Caco-2 (cell line): ENCODE results near the gene NGLY1. TPM values are rescaled to one million over a fixed set of nuclear protein-coding genes. Genes with fewer than 3 reads are reported as not detected.

Experiments
- BruUV-seq: library from RNA; stranded (reverse); fragments of 400-500 nt; replicated peaks from 2 replicates; lab custom pipeline; 2021; lab: Mats Ljungman, UMichigan
- CTCF ChIA-PET: fragments of 300-600 bp; sonication (Branson Sonifier 250); formaldehyde crosslinking; loops from one replicate; lab custom pipeline; 2022; ENCODE audit warnings: antibody characterized with exemption; lab: Charles Lee
- POLR2A ChIA-PET: fragments of 300-600 bp; sonication (Branson Sonifier 250); formaldehyde crosslinking; loops from one replicate; lab custom pipeline; 2022; ENCODE audit warnings: antibody characterized with exemption; lab: Charles Lee
- DNase-seq, 2 experiments: peaks; one replicate each; pipeline versions ENCODE4 v3.0.0 to v3.0.0-alpha.2; 2020 to 2022
- H3K27me3 ChIP-seq: replicated peaks from 2 replicates; pipeline ENCODE4 v1.6.0; 2011; ENCODE audit warnings: low read length; ENCODE audit not compliant: control insufficient read depth, insufficient read depth
- H3K36me3 ChIP-seq: 2 replicates; pipeline ENCODE4 v1.5.1; 2011; ENCODE audit warnings: low read length; ENCODE audit not compliant: control insufficient read depth, insufficient read depth
- H3K4me1 ChIP-seq: fragments of 250-450 bp; sonication (Bioruptor Pico); 2 replicates; pipeline ENCODE4 v1.5.1; 2020; ENCODE audit warnings: mild to moderate bottlenecking
- H3K4me3 ChIP-seq: 2 replicates; pipeline ENCODE4 v1.5.1; 2011; ENCODE audit warnings: low read depth, mild to moderate bottlenecking, control low read depth, low read length
- H3K9me3 ChIP-seq: fragments of 250-450 bp; sonication (Bioruptor Pico); 2 replicates; pipeline ENCODE4 v1.5.1; 2020; ENCODE audit warnings: mild to moderate bottlenecking, moderate library complexity
- H3K27ac Mint-ChIP-seq: one replicate; pipeline ENCODE4 v1.8.0; 2022; ENCODE audit warnings: mixed read lengths; ENCODE audit not compliant: unreplicated experiment
- H3K27me3 Mint-ChIP-seq: one replicate; pipeline ENCODE4 v1.8.0; 2022; ENCODE audit warnings: mixed read lengths; ENCODE audit not compliant: insufficient read depth, unreplicated experiment
- H3K36me3 Mint-ChIP-seq: one replicate; pipeline ENCODE4 v1.8.0; 2022; ENCODE audit warnings: mild to moderate bottlenecking, mixed read lengths; ENCODE audit not compliant: insufficient read depth, unreplicated experiment
- H3K4me1 Mint-ChIP-seq: one replicate; pipeline ENCODE4 v1.8.0; 2022; ENCODE audit warnings: low read depth, mixed read lengths; ENCODE audit not compliant: unreplicated experiment
- H3K4me3 Mint-ChIP-seq: one replicate; pipeline ENCODE4 v1.8.0; 2022; ENCODE audit warnings: mild to moderate bottlenecking, moderate library complexity, mixed read lengths; ENCODE audit not compliant: unreplicated experiment
- H3K9me3 Mint-ChIP-seq: one replicate; pipeline ENCODE4 v1.8.0; 2022; ENCODE audit warnings: mixed read lengths; ENCODE audit not compliant: unreplicated experiment
- CTCF ChIP-seq, 2 experiments: fragments of 200-600 bp in 1 of 2; IDR thresholded peaks; 1 replicate in 1 of 2; 2 replicates in 1 of 2; pipeline versions ENCODE4 v1.5.1 to v1.8.0; 2011 to 2022; ENCODE audit warnings: antibody characterized with exemption in 1 of 2, control low read depth in 1 of 2, inconsistent platforms in 1 of 2, low read depth in 1 of 2, low read length in 1 of 2, mild to moderate bottlenecking in 1 of 2, moderate library complexity in 1 of 2; ENCODE audit not compliant: insufficient read depth in 1 of 2, severe bottlenecking in 1 of 2, unreplicated experiment in 1 of 2
- intact Hi-C: fragments of 100-400 bp; cut with micrococcal nuclease; formaldehyde crosslinking; loops from one replicate; pipeline ENCODE4 v1.10.0; 2022; ENCODE audit not compliant: unreplicated experiment
- total RNA-seq: library from RNA; stranded (reverse); gene quantifications from 2 replicates; pipeline ENCODE4 v1.2.3, GENCODE V29; 2022

NGLY1 gene
- total RNA-seq, 1 experiment from 2014 or later = 27.1 TPM

- Histone ChIP-seq H3K9me3 (no peaks in the 10 kb centered on the region), H3K4me3 (no peak overlapping the region), H3K27me3 (no peaks in the 10 kb centered on the region), H3K36me3 (no peaks in the 10 kb centered on the region; the same call in 1 of the 2 replicates), H3K4me1 (no peaks in the 10 kb centered on the region)
- no TSS peak for BruUV-seq
- ChIA-PET CTCF (no interaction called here), POLR2A (no interaction called here)
- no peaks in the 10 kb centered on the region for H3K4me1 Mint-ChIP-seq
- H3K9me3 Mint-ChIP-seq = no peaks in the 10 kb centered on the region
- H3K27me3 Mint-ChIP-seq = no peaks in the 10 kb centered on the region
- intact Hi-C loops = no loop called here
- H3K4me3 Mint-ChIP-seq = no peak overlapping the region
- no peak for TF ChIP-seq CTCF (IDR thresholded peaks at IDR 0.05; ENCODE audit: insufficient read depth in 1 of 2, low read depth in 1 of 2, low read length in 1 of 2, severe bottlenecking in 1 of 2, unreplicated experiment in 1 of 2)
- H3K36me3 Mint-ChIP-seq = peaks cover 27% of the 10 kb centered on the region
- H3K27ac Mint-ChIP-seq = no peak overlapping the region
- no peak for DNase-seq
Observed at GRCh38 chr3:25749031-25749581, 34.1 kb downstream of the NGLY1 start.

- Histone ChIP-seq H3K9me3 (no peaks in the 10 kb centered on the region), H3K4me1 (no peaks in the 10 kb centered on the region), H3K4me3 (no peak overlapping the region), H3K27me3 (no peaks in the 10 kb centered on the region), H3K36me3 (no peaks in the 10 kb centered on the region; the same call in 1 of the 2 replicates)
- Mint-ChIP-seq H3K9me3 (no peaks in the 10 kb centered on the region), H3K27ac (no peak overlapping the region), H3K36me3 (peaks cover 27% of the 10 kb centered on the region), H3K4me3 (no peak overlapping the region), H3K27me3 (no peaks in the 10 kb centered on the region), H3K4me1 (no peaks in the 10 kb centered on the region)
- BruUV-seq = no TSS peak
- POLR2A ChIA-PET = no interaction called here
- intact Hi-C loops = no loop called here
- no peak for TF ChIP-seq CTCF (IDR thresholded peaks at IDR 0.05; ENCODE audit: insufficient read depth in 1 of 2, low read depth in 1 of 2, low read length in 1 of 2, severe bottlenecking in 1 of 2, unreplicated experiment in 1 of 2)
- DNase-seq = no peak
- CTCF ChIA-PET = no interaction called here
Observed at GRCh38 chr3:25748189-25748588, 35.1 kb downstream of the NGLY1 start.

GRCh38 chr3:25747033-25747432, 36.2 kb downstream of the NGLY1 start:
- H3K27ac Mint-ChIP-seq = no peak overlapping the region
- no peaks in the 10 kb centered on the region; the same call in 1 of the 2 replicates for H3K36me3 ChIP-seq
- H3K27me3 ChIP-seq = no peaks in the 10 kb centered on the region
- DNase-seq = no peak
- no peaks in the 10 kb centered on the region for H3K4me1 ChIP-seq
- H3K9me3 Mint-ChIP-seq = no peaks in the 10 kb centered on the region
- intact Hi-C loops = no loop called here
- CTCF ChIA-PET = no interaction called here
- POLR2A ChIA-PET = no interaction called here
- H3K27me3 Mint-ChIP-seq = no peaks in the 10 kb centered on the region
- no peak overlapping the region for H3K4me3 ChIP-seq
- no peaks in the 10 kb centered on the region for H3K4me1 Mint-ChIP-seq
- no TSS peak for BruUV-seq
- H3K36me3 Mint-ChIP-seq = peaks cover 27% of the 10 kb centered on the region
- no peaks in the 10 kb centered on the region for H3K9me3 ChIP-seq
- no peak for TF ChIP-seq CTCF (IDR thresholded peaks at IDR 0.05; ENCODE audit: insufficient read depth in 1 of 2, low read depth in 1 of 2, low read length in 1 of 2, severe bottlenecking in 1 of 2, unreplicated experiment in 1 of 2)
- no peak overlapping the region for H3K4me3 Mint-ChIP-seq
